ENCODE measurements around the gene ZNF12.

- TF ChIP-seq, protein P1, sequence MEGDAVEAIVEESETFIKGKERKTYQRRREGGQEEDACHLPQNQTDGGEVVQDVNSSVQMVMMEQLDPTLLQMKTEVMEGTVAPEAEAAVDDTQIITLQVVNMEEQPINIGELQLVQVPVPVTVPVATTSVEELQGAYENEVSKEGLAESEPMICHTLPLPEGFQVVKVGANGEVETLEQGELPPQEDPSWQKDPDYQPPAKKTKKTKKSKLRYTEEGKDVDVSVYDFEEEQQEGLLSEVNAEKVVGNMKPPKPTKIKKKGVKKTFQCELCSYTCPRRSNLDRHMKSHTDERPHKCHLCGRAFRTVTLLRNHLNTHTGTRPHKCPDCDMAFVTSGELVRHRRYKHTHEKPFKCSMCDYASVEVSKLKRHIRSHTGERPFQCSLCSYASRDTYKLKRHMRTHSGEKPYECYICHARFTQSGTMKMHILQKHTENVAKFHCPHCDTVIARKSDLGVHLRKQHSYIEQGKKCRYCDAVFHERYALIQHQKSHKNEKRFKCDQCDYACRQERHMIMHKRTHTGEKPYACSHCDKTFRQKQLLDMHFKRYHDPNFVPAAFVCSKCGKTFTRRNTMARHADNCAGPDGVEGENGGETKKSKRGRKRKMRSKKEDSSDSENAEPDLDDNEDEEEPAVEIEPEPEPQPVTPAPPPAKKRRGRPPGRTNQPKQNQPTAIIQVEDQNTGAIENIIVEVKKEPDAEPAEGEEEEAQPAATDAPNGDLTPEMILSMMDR (IDR thresholded peaks at IDR 0.05; ENCODE audit: insufficient read depth, low read depth, low read length): no peak
- no peak for TF ChIP-seq EZH2 (IDR thresholded peaks at IDR 0.05; ENCODE audit: insufficient read depth, low read length)
Measured at GRCh38 chr7:6691609-6692106, 15.1 kb downstream of the ZNF12 start.
